ENCODE data around the gene ARCN1. TPM values are rescaled to one million over a fixed set of nuclear protein-coding genes. Genes with fewer than 3 reads are reported as not detected.

Gene ARCN1
- polyA plus RNA-seq, 2 of the 4 experiments (the other 2 are of a cell fraction) = 88.7 to 150 TPM

DNA sequence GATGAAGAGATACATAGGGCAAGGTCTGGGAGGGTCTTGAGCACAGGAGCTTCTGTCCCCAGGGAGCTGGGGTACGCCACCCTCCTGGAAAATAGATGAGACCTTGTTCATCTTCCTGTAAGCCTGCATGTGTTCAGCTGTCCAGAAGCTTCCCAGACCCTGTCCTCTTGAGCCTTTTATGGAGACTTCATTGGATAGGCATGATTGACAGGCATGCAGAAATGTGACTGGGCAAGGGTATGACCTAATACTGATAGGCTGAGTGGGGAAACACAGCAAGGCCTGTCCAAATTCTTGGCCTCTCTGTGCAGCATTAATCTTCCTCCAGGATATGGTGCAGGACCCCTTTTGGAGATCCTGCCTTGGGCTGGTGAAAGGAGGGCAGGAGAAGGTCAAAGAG lies 15.7 kb downstream of the ARCN1 start:
- Histone ChIP-seq H3K4me2 (no peak overlapping the region), H3K9me3 (no peaks in the 10 kb centered on the region), H3K4me3 (no peak overlapping the region), H3K27ac (no peak overlapping the region), H3K4me1 (no peaks in the 10 kb centered on the region)
- DNase-seq (ENCODE audit: low read depth in 1 of 2, low spot score in 1 of 2) (no peak), FAIRE-seq (no peak), ATAC-seq (no peak)
- no peak for TF ChIP-seq MAZ (IDR thresholded peaks at IDR 0.05; ENCODE audit: borderline replicate concordance, low read depth, low read length)
- no peak for TF ChIP-seq MAX (IDR thresholded peaks at IDR 0.05)
- no peak for TF ChIP-seq CHD4 (IDR thresholded peaks at IDR 0.05; ENCODE audit: borderline replicate concordance)
- no peak for TF ChIP-seq ZFP36 (IDR thresholded peaks at IDR 0.05; ENCODE audit: borderline replicate concordance, partially characterized antibody)
- TF ChIP-seq JUN (IDR thresholded peaks at IDR 0.05) = no peak
- TF ChIP-seq FOXS1 (CRISPR knock-in tag; IDR thresholded peaks at IDR 0.05) = no peak
- TF ChIP-seq POLR2A (IDR thresholded peaks at IDR 0.05; ENCODE audit: low read length) = no peak
- no peak for TF ChIP-seq RARB (CRISPR knock-in tag; IDR thresholded peaks at IDR 0.05)
- TF ChIP-seq EHMT2 (IDR thresholded peaks at IDR 0.05; ENCODE audit: low read depth) = no peak
- TF ChIP-seq JUNB (IDR thresholded peaks at IDR 0.05) = no peak
- TF ChIP-seq EHF (CRISPR knock-in tag; IDR thresholded peaks at IDR 0.05) = no peak
- TF ChIP-seq PHF8 (IDR thresholded peaks at IDR 0.05; ENCODE audit: borderline replicate concordance, low read depth) = no peak
- TF ChIP-seq CTCF (IDR thresholded peaks at IDR 0.05) = no peak
- TF ChIP-seq GATA3 (IDR thresholded peaks at IDR 0.05; ENCODE audit: borderline replicate concordance) = no peak
- ChIA-PET POLR2A (no interaction called here), CTCF (no interaction called here)
- WGBS (ENCODE audit: missing lambda C conversion rate) = 90% methylated on average over 1 of the region's 1 CpG

GRCh38 chr11:118592616-118593367 lies 20.6 kb downstream of the ARCN1 start:
- DNase-seq (ENCODE audit: low read depth in 1 of 2, low spot score in 1 of 2) = no peak
- Histone ChIP-seq H3K4me3 (no peak overlapping the region), H3K27ac (no peak overlapping the region), H3K4me2 (no peak overlapping the region), H3K4me1 (no peaks in the 10 kb centered on the region), H3K9me3 (no peaks in the 10 kb centered on the region)
- FAIRE-seq = no peak
- ATAC-seq = no peak
- TF ChIP-seq, protein P1, sequence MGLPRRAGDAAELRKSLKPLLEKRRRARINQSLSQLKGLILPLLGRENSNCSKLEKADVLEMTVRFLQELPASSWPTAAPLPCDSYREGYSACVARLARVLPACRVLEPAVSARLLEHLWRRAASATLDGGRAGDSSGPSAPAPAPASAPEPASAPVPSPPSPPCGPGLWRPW (IDR thresholded peaks at IDR 0.05) = no peak
- TF ChIP-seq CEBPB (IDR thresholded peaks at IDR 0.05) (no peak), FOSL2 (IDR thresholded peaks at IDR 0.05) (no peak), FOSL2 (CRISPR knock-in tag; IDR thresholded peaks at IDR 0.05) (no peak), NR3C1 (IDR thresholded peaks at IDR 0.05) (no peak), FOXS1 (CRISPR knock-in tag; IDR thresholded peaks at IDR 0.05) (no peak), POLR2A (IDR thresholded peaks at IDR 0.05; ENCODE audit: low read length) (no peak), HOXB13 (CRISPR knock-in tag; IDR thresholded peaks at IDR 0.05; ENCODE audit: low read depth) (no peak), USF2 (IDR thresholded peaks at IDR 0.05) (no peak), MAX (IDR thresholded peaks at IDR 0.05) (no peak), TFCP2L1 (CRISPR knock-in tag; IDR thresholded peaks at IDR 0.05) (no peak), PBX3 (IDR thresholded peaks at IDR 0.05) (no peak), HMGXB4 (CRISPR knock-in tag; IDR thresholded peaks at IDR 0.05; ENCODE audit: borderline replicate concordance) (no peak), TP53 (CRISPR knock-in tag; IDR thresholded peaks at IDR 0.05) (no peak), EHMT2 (IDR thresholded peaks at IDR 0.05; ENCODE audit: low read depth) (no peak), SMC3 (IDR thresholded peaks at IDR 0.05) (no peak), JUN (IDR thresholded peaks at IDR 0.05) (no peak), CTCF (IDR thresholded peaks at IDR 0.05) (no peak), NPAS2 (CRISPR knock-in tag; IDR thresholded peaks at IDR 0.05; ENCODE audit: borderline replicate concordance) (no peak)
- ChIA-PET POLR2A (interaction anchor here (0.6 kb wide), 1 partner anchor 318 kb away, joined by 4 read pairs; no protein-coding TSS in a partner anchor), CTCF (interaction anchor here (0.6 to 5.0 kb wide), 9 partner anchors 13 to 147 kb away, joined by 3 to 62 read pairs (median 4); partner anchors contain the start of gene PHLDB1)
- WGBS (ENCODE audit: missing lambda C conversion rate) = 97% methylated on average over 2 of the region's 2 CpGs
